PC-3 (cell line): ENCODE results near the gene BAHD1. TPM values are rescaled to one million over a fixed set of nuclear protein-coding genes. Genes with fewer than 3 reads are reported as not detected.

Experiments
- ATAC-seq: fragments of 200-7000 bp; cut with Tn5 transposase; 2 replicates; pipeline ENCODE4 v1.9.1; 2020; ENCODE audit warnings: mild to moderate bottlenecking, moderate library complexity
- BruUV-seq: library from RNA; stranded (reverse); fragments of 400-500 nt; replicated peaks from 2 replicates; lab custom pipeline; 2021; lab: Mats Ljungman, UMichigan
- CTCF ChIA-PET: fragments of 300-600 bp; sonication (Branson Sonifier 250); formaldehyde crosslinking; loops from one replicate; lab custom pipeline; 2022; ENCODE audit warnings: antibody characterized with exemption; lab: Charles Lee
- POLR2A ChIA-PET: fragments of 300-600 bp; sonication (Branson Sonifier 250); formaldehyde crosslinking; loops from one replicate; lab custom pipeline; 2022; ENCODE audit warnings: antibody characterized with exemption; ENCODE audit not compliant: unreplicated experiment; lab: Charles Lee
- DNase-seq: peaks from one replicate; pipeline ENCODE4 v3.0.0-alpha.2; 2015
- H2AFZ ChIP-seq: fragments of 300-600 bp; sonication (generic); 2 replicates; pipeline ENCODE4 v1.6.0; 2016; ENCODE audit warnings: antibody characterized with exemption, low read length
- H3F3A ChIP-seq: fragments of 300-600 bp; sonication (generic); one replicate; pipeline ENCODE4 v1.6.0; 2017; ENCODE audit warnings: antibody characterized with exemption, low read length, control low read depth, mild to moderate bottlenecking; ENCODE audit not compliant: unreplicated experiment
- H3K27ac ChIP-seq: fragments of 300-600 bp; sonication (generic); 2 replicates; pipeline ENCODE4 v1.5.1; 2016; ENCODE audit warnings: mild to moderate bottlenecking, low read length
- H3K27me3 ChIP-seq: fragments of 300-600 bp; sonication (generic); 2 replicates; pipeline ENCODE4 v1.6.1; 2016; ENCODE audit warnings: low read length, mixed read lengths
- H3K36me3 ChIP-seq: fragments of 300-600 bp; sonication (generic); 2 replicates; pipeline ENCODE4 v1.6.1; 2016; ENCODE audit warnings: low read depth, mixed run types, low read length, mixed read lengths
- H3K4me1 ChIP-seq: fragments of 300-600 bp; sonication (generic); 2 replicates; pipeline ENCODE4 v1.5.1; 2016; ENCODE audit warnings: low read length; ENCODE audit not compliant: insufficient read depth
- H3K4me2 ChIP-seq: fragments of 300-600 bp; sonication (generic); 2 replicates; pipeline ENCODE4 v1.6.0; 2016; ENCODE audit warnings: low read length
- H3K4me3 ChIP-seq: fragments of 300-600 bp; sonication (generic); 2 replicates; pipeline ENCODE4 v1.5.1; 2016; ENCODE audit warnings: mild to moderate bottlenecking, low read length, mixed read lengths
- H3K79me2 ChIP-seq: fragments of 300-600 bp; sonication (generic); 2 replicates; pipeline ENCODE4 v1.6.1; 2017; ENCODE audit warnings: low read length, mixed read lengths
- H3K9ac ChIP-seq: fragments of 300-600 bp; sonication (generic); 2 replicates; pipeline ENCODE4 v1.6.0; 2016; ENCODE audit warnings: mild to moderate bottlenecking, low read length
- H3K9me2 ChIP-seq: fragments of 300-600 bp; sonication (generic); replicated peaks from 2 replicates; pipeline ENCODE4 v1.6.1; 2016; ENCODE audit warnings: mixed run types, low read length, mixed read lengths
- H3K9me3 ChIP-seq: fragments of 300-600 bp; sonication (generic); 2 replicates; pipeline ENCODE4 v1.6.1; 2016; ENCODE audit warnings: low read length, mixed read lengths
- H4K20me1 ChIP-seq: fragments of 300-600 bp; sonication (generic); 2 replicates; pipeline ENCODE4 v1.6.1; 2016; ENCODE audit warnings: low read length, mixed read lengths
- EZH2 ChIP-seq: fragments of 300-600 bp; sonication (generic); IDR thresholded peaks from one replicate; pipeline ENCODE4 v1.6.1; 2017; ENCODE audit warnings: antibody characterized with exemption, mild to moderate bottlenecking, low read length; ENCODE audit not compliant: unreplicated experiment
- EZH2phosphoT487 ChIP-seq: fragments of 300-600 bp; sonication (generic); IDR thresholded peaks from 2 replicates; pipeline ENCODE4 v1.6.1; 2018; ENCODE audit warnings: mild to moderate bottlenecking, antibody characterized with exemption, low read length, borderline replicate concordance
- intact Hi-C: fragments of 100-400 bp; cut with micrococcal nuclease; formaldehyde crosslinking; loops from 2 replicates; pipeline ENCODE4 v1.9.0; 2023
- total RNA-seq: library from RNA; depleted of rRNA; stranded (reverse); fragments of >200 nt; gene quantifications from 2 replicates; pipeline ENCODE4 v1.2.3, GENCODE V29; 2014
- TF ChIP-seq, protein P1 (sequence below): fragments of 300-600 bp; sonication (generic); conservative IDR thresholded peaks from 2 replicates; pipeline ENCODE4 v1.5.1; 2017; ENCODE audit warnings: antibody characterized with exemption, low read depth, mild to moderate bottlenecking, low read length

BAHD1 gene
- total RNA-seq, 1 experiment from 2014 or later: 18.8 TPM

DNA sequence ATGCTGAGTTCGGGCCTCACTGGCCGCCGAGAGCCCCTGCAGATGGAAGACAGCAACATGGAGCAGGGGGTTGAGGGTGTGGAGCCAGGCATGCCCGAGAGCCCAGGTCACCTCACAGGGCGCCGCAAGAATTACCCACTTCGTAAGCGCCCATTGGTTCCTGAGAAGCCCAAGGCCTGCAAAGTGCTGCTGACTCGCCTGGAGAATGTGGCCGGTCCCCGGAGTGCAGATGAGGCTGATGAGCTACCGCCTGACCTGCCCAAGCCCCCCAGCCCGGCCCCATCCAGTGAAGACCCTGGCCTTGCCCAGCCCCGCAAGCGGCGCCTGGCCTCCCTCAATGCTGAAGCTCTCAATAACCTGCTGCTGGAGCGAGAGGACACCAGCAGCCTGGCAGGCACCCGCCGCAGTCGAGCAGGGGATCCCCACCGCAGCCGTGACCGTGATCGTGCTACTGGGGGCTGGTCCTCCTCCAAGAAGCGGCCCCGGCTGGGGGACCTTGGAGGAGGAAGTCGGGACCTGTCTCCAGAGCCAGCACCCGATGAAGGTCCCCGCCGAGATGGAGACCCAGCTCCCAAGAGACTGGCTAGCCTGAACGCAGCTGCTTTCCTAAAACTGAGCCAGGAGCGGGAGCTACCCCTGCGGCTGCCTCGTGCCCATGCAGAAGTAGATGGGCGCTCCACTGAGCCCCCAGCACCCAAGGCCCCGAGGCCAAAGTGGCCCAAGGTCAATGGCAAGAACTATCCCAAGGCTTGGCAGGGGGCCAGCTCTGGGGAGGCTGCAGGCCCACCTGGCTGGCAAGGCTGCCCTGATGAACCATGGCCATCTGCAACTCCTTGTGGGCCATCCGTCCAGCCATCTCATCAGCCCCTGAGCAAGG lies 18.0 kb downstream of the BAHD1 start:
- H2AFZ ChIP-seq: no peak overlapping the region
- no peaks in the 10 kb centered on the region for H3F3A ChIP-seq
- no peaks in the 10 kb centered on the region for H3K9me2 ChIP-seq
- no peak overlapping the region for H3K4me2 ChIP-seq
- H3K9me3 ChIP-seq: no peaks in the 10 kb centered on the region
- H3K36me3 ChIP-seq: peaks cover 3% of the 10 kb centered on the region; the same call in 1 of the 2 replicates
- DNase-seq: no peak
- BruUV-seq: TSS peak; percentile 25
- H3K9ac ChIP-seq: no peak overlapping the region
- TF ChIP-seq, protein P1, sequence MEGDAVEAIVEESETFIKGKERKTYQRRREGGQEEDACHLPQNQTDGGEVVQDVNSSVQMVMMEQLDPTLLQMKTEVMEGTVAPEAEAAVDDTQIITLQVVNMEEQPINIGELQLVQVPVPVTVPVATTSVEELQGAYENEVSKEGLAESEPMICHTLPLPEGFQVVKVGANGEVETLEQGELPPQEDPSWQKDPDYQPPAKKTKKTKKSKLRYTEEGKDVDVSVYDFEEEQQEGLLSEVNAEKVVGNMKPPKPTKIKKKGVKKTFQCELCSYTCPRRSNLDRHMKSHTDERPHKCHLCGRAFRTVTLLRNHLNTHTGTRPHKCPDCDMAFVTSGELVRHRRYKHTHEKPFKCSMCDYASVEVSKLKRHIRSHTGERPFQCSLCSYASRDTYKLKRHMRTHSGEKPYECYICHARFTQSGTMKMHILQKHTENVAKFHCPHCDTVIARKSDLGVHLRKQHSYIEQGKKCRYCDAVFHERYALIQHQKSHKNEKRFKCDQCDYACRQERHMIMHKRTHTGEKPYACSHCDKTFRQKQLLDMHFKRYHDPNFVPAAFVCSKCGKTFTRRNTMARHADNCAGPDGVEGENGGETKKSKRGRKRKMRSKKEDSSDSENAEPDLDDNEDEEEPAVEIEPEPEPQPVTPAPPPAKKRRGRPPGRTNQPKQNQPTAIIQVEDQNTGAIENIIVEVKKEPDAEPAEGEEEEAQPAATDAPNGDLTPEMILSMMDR: no peak
- TF ChIP-seq EZH2phosphoT487: no peak
- intact Hi-C loops: no loop called here
- peaks cover 44% of the 10 kb centered on the region for H3K79me2 ChIP-seq
- H3K4me3 ChIP-seq: no peak overlapping the region
- ATAC-seq: no peak
- POLR2A ChIA-PET: no interaction called here
- CTCF ChIA-PET: no interaction called here
- peaks cover 7% of the 10 kb centered on the region; the same call in 1 of the 2 replicates for H4K20me1 ChIP-seq
- peaks cover 19% of the 10 kb centered on the region for H3K4me1 ChIP-seq
- no peak overlapping the region for H3K27ac ChIP-seq
- H3K27me3 ChIP-seq: no peaks in the 10 kb centered on the region

DNA sequence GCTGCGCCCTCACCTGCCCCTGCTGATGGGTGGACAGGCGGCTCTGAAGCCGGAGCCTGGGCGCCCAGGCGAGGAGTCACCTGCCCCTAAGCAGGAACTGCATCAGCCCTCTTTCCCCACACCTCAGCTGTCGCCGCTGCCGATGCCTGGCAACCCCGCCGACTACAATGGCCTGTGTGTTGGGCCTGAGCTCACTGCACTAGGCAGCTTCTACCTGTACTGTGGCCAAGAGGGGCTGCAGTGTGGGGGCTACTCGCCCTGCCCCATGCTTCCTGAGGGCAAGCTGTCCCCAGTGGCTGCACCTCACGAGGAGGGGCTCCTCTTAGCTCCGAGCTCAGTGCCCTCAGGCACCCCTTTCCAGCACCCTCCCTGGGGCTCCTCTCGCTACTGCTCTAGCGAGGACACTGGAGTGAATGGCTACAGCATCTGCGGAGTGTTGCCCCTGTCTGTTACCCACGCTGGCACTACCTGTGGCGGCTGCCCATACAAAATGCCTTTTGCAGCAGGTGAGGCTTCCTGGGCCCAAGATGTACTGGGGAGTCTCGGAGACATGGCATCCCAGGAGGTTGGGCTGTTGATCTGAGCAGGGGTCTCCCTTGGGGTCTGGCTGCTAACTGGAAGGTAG lies 18.8 kb downstream of the BAHD1 start:
- Histone ChIP-seq H3K4me3 (no peak overlapping the region), H3K9me3 (no peaks in the 10 kb centered on the region), H3F3A (no peaks in the 10 kb centered on the region), H4K20me1 (peaks cover 4% of the 10 kb centered on the region; the same call in 1 of the 2 replicates), H3K79me2 (peaks cover 37% of the 10 kb centered on the region), H3K27ac (no peak overlapping the region), H3K4me1 (peaks cover 12% of the 10 kb centered on the region), H3K36me3 (peaks cover 8% of the 10 kb centered on the region; the same call in 1 of the 2 replicates), H2AFZ (no peak overlapping the region), H3K9me2 (no peaks in the 10 kb centered on the region), H3K4me2 (no peak overlapping the region), H3K9ac (no peak overlapping the region), H3K27me3 (no peaks in the 10 kb centered on the region)
- BruUV-seq: no TSS peak
- DNase-seq (no peak), ATAC-seq (no peak)
- TF ChIP-seq, protein P1: no peak
- TF ChIP-seq EZH2phosphoT487: no peak
- TF ChIP-seq EZH2: no peak
- ChIA-PET CTCF (no interaction called here), POLR2A (no interaction called here)
- intact Hi-C loops: no loop called here
